HepG2 (cell line): ENCODE results near the gene TMEM86B. TPM values are rescaled to one million over a fixed set of nuclear protein-coding genes. Genes with fewer than 3 reads are reported as not detected.

Source experiments
- ATAC-seq: fragments of 200-7000 bp; cut with Tn5 transposase; 3 replicates; pipeline ENCODE4 v1.9.1; 2020; ENCODE audit warnings: mild to moderate bottlenecking, moderate library complexity
- BruUV-seq: library from RNA; stranded (reverse); fragments of 400-500 nt; replicated peaks from 2 replicates; lab custom pipeline; 2021; lab: Mats Ljungman, UMichigan
- CTCF ChIA-PET: fragments of 300-600 bp; formaldehyde crosslinking; extraction: SDS; loops from one replicate; lab custom pipeline; 2021; ENCODE audit warnings: low total read pairs, inconsistent platforms, low intra/inter-chr PET ratio; lab: Yijun Ruan, JAX
- POLR2A ChIA-PET: fragments of 350-600 bp; sonication (Branson Sonifier 250); formaldehyde crosslinking; loops from one replicate; lab custom pipeline; 2020; ENCODE audit warnings: antibody characterized with exemption, inconsistent platforms; lab: Yijun Ruan, JAX
- DNase-seq: peaks from one replicate; pipeline ENCODE4 v3.0.0-alpha.2; 2015; ENCODE audit warnings: low spot score
- FAIRE-seq: peaks from 3 replicates; lab custom pipeline; 2011; peaks lifted over from hg19 to GRCh38; lab: Jason Lieb, UNC
- H2AFZ ChIP-seq: one replicate; pipeline ENCODE4 v1.6.1; 2011; ENCODE audit warnings: low read length, inconsistent platforms
- H3K27ac ChIP-seq: fragments of 300-600 bp; 3 replicates; pipeline ENCODE4 v1.8.0; 2011; ENCODE audit warnings: mixed run types, mild to moderate bottlenecking, mixed read lengths, low read length, inconsistent platforms; ENCODE audit not compliant: insufficient read depth; ENCODE audit errors: extremely low read length
- H3K27me3 ChIP-seq, 2 experiments: fragments of 200-600 bp in 1 of 2; 2 replicates in 1 of 2; 3 replicates in 1 of 2; pipeline versions ENCODE4 v1.6.0 to v1.8.0; 2011; ENCODE audit warnings: low read length in 2 of 2, mild to moderate bottlenecking in 2 of 2, moderate library complexity in 2 of 2, inconsistent platforms in 1 of 2; ENCODE audit not compliant: insufficient read depth in 2 of 2, control insufficient read depth in 1 of 2
- H3K36me3 ChIP-seq, 2 experiments: fragments of 200-600 bp in 1 of 2; replicated peaks in 1 of 2; 2 replicates in 1 of 2; 3 replicates in 1 of 2; pipeline versions ENCODE4 v1.5.1 to v1.8.0; 2011; ENCODE audit warnings: low read length in 2 of 2, inconsistent platforms in 1 of 2; ENCODE audit not compliant: insufficient read depth in 2 of 2, control insufficient read depth in 1 of 2
- H3K4me1 ChIP-seq: 2 replicates; pipeline ENCODE4 v1.5.1; 2012; ENCODE audit warnings: low read length, inconsistent platforms; ENCODE audit not compliant: insufficient read depth
- H3K4me2 ChIP-seq: 2 replicates; pipeline ENCODE4 v1.6.0; 2011; ENCODE audit warnings: low read depth, low read length, inconsistent platforms
- H3K4me3 ChIP-seq, 3 experiments: fragments of 200-600 bp in 1 of 3; sonication (generic), shearing (Covaris generic) in 1 of 3; replicated peaks in 1 of 3; 2 replicates each; pipeline ENCODE4 v1.5.1; 2011 to 2016; ENCODE audit warnings: low read length in 3 of 3, inconsistent platforms in 2 of 3, low read depth in 2 of 3, mild to moderate bottlenecking in 2 of 3, control low read depth in 1 of 3, mixed read lengths in 1 of 3; ENCODE audit not compliant: insufficient read depth in 1 of 3
- H3K79me2 ChIP-seq: one replicate; pipeline ENCODE4 v1.6.1; 2011; ENCODE audit warnings: low read length, inconsistent platforms; ENCODE audit not compliant: insufficient read depth
- H3K9ac ChIP-seq: 2 replicates; pipeline ENCODE4 v1.6.0; 2011; ENCODE audit warnings: mild to moderate bottlenecking, low read depth, low read length, inconsistent platforms; ENCODE audit not compliant: insufficient read depth
- H3K9me3 ChIP-seq: 2 replicates; pipeline ENCODE4 v1.5.1; 2012; ENCODE audit warnings: mild to moderate bottlenecking, low read length
- H4K20me1 ChIP-seq: 2 replicates; pipeline ENCODE4 v1.6.0; 2011; ENCODE audit warnings: inconsistent platforms, mild to moderate bottlenecking, low read length, moderate library complexity; ENCODE audit not compliant: insufficient read depth
- CTCF ChIP-seq: sonication (generic); formaldehyde crosslinking; IDR thresholded peaks from 2 replicates; pipeline ENCODE4 v1.5.0; 2020; ENCODE audit warnings: mild to moderate bottlenecking, missing genetic modification reagents, moderate library complexity
- ELF1 ChIP-seq: sonication (generic); formaldehyde crosslinking; IDR thresholded peaks from 2 replicates; pipeline ENCODE4 v1.4.0; 2020; ENCODE audit warnings: missing genetic modification reagents
- ETV5 ChIP-seq: IDR thresholded peaks from 2 replicates; pipeline ENCODE4 v1.6.1; 2018; ENCODE audit warnings: missing biosample characterization, missing genetic modification reagents, inconsistent platforms, borderline replicate concordance
- HDAC6 ChIP-seq: fragments of 200-600 bp; sonication (generic); IDR thresholded peaks from 2 replicates; pipeline ENCODE4 v1.7.0; 2017; ENCODE audit warnings: mild to moderate bottlenecking, antibody characterized with exemption, low read length, low read depth
- MAX ChIP-seq: IDR thresholded peaks from 2 replicates; pipeline ENCODE4 v1.6.1; 2012; ENCODE audit warnings: inconsistent platforms
- MXI1 ChIP-seq: IDR thresholded peaks from 3 replicates; pipeline ENCODE4 v1.6.1; 2012; ENCODE audit warnings: low read depth, low read length, inconsistent platforms, borderline replicate concordance
- NRL ChIP-seq: sonication (generic); formaldehyde crosslinking; IDR thresholded peaks from 2 replicates; pipeline ENCODE4 v1.5.0; 2020; ENCODE audit warnings: missing genetic modification reagents, mild to moderate bottlenecking, moderate library complexity, borderline replicate concordance
- RBM39 ChIP-seq: fragments of 200-400 bp; formaldehyde crosslinking; IDR thresholded peaks from one replicate; pipeline ENCODE4 v1.6.1; 2018; ENCODE audit warnings: antibody characterized with exemption, mild to moderate bottlenecking, low read depth, low read length; ENCODE audit not compliant: poor library complexity, severe bottlenecking
- U2AF2 ChIP-seq: fragments of 200-400 bp; formaldehyde crosslinking; IDR thresholded peaks from 2 replicates; pipeline ENCODE4 v1.6.1; 2017; ENCODE audit warnings: low read depth, mild to moderate bottlenecking, low read length
- ZNF143 ChIP-seq: sonication (generic); formaldehyde crosslinking; IDR thresholded peaks from 2 replicates; pipeline ENCODE4 v1.4.0; 2020; ENCODE audit warnings: missing genetic modification reagents
- ZNF460 ChIP-seq: sonication (generic); formaldehyde crosslinking; IDR thresholded peaks from 2 replicates; pipeline ENCODE4 v1.5.1; 2020; ENCODE audit warnings: missing genetic modification reagents, mild to moderate bottlenecking, borderline replicate concordance
- ZNF574 ChIP-seq: sonication (generic); formaldehyde crosslinking; IDR thresholded peaks from 2 replicates; pipeline ENCODE4 v1.4.0; 2020; ENCODE audit warnings: missing genetic modification reagents
- ZNF687 ChIP-seq: sonication (generic); formaldehyde crosslinking; IDR thresholded peaks from 2 replicates; pipeline ENCODE4 v1.5.1; 2020; ENCODE audit warnings: mild to moderate bottlenecking, missing genetic modification reagents, moderate library complexity
- ZNF891 ChIP-seq: sonication (generic); formaldehyde crosslinking; IDR thresholded peaks from 2 replicates; pipeline ENCODE4 v1.5.0; 2020; ENCODE audit warnings: mild to moderate bottlenecking, missing genetic modification reagents
- WGBS: methylation state at CpG from one replicate; pipeline ENCODE4 v1.1.6; 2017; ENCODE audit warnings: low lambda C conversion rate; 5-methylcytosine and 5-hydroxymethylcytosine counted together
- in situ Hi-C: cut with HindIII; loops from 2 replicates; pipeline ENCODE4 v1.10.0; 2017; ENCODE audit warnings: low pct_unique_long_range_greater_than_20kb; ENCODE audit not compliant: extremely low pct_ligation_motif_present
- intact Hi-C: fragments of 100-400 bp; cut with micrococcal nuclease; formaldehyde crosslinking; loops from one replicate; pipeline ENCODE4 v1.10.0; 2022; ENCODE audit not compliant: unreplicated experiment
- polyA plus RNA-seq, 8 experiments: library from polyadenylated mRNA; depleted of rRNA in 3 of 8; stranded (reverse) in 7 of 8; unstranded in 1 of 8; fragments of >200 nt; fragmentation: Illumina TruSeq in 4 of 8; extraction: Trizol in 4 of 8; gene quantifications; 2 replicates each; pipeline versions ENCODE4 v1.2.1 to v1.2.3, GENCODE V29; 2011 to 2016; ENCODE audit warnings: low read depth in 4 of 8, missing spikeins in 1 of 8, mixed read lengths in 1 of 8; ENCODE audit not compliant: insufficient read depth in 1 of 8
- total RNA-seq, 5 experiments: library from RNA; depleted of rRNA; stranded (reverse); fragments of >200 nt; fragmentation: Illumina TruSeq; extraction: Trizol; gene quantifications; 2 replicates each; pipeline ENCODE4 v1.2.3, GENCODE V29; 2016; ENCODE audit warnings: low read depth in 1 of 5

TMEM86B gene
- total and polyA plus RNA-seq, 2 of the 13 experiments (the other 11 are each of a cell fraction or from before 2014, with no cell fraction given): 7.7 to 9.6 TPM

GRCh38 chr19:55178781-55179599 is 49.6 kb downstream of the TMEM86B start:
- DNase-seq: peak; percentile 34
- Histone ChIP-seq H3K9me3 (no peaks in the 10 kb centered on the region), H3K4me1 (peaks cover 21% of the 10 kb centered on the region), H3K36me3 (peaks cover 0 to 4% of the 10 kb centered on the region in 2 experiments; a peak in 3 of 5 replicates), H3K9ac (no peak overlapping the region), H3K4me3 (peak overlapping the region in 2 of 3 experiments; percentile 15 to 62; a peak in 2 of 6 replicates), H3K4me2 (peak overlapping the region; percentile 84), H3K27ac (no peak overlapping the region), H3K79me2 (no peaks in the 10 kb centered on the region), H4K20me1 (peaks cover 13% of the 10 kb centered on the region; the same call in 1 of the 2 replicates), H2AFZ (no peak overlapping the region), H3K27me3 (peaks cover 3 to 36% of the 10 kb centered on the region in 2 experiments; a peak in 4 of 5 replicates)
- in situ Hi-C loops (no loop called here), intact Hi-C loops (no loop called here)
- 13% methylated on average over 25 of the region's 61 CpGs for WGBS
- ATAC-seq: peak; percentile 61
- POLR2A ChIA-PET: interaction anchor here (2.8 kb wide), 1 partner anchor 28 kb away, joined by 9 read pairs; no protein-coding TSS in a partner anchor
- CTCF ChIA-PET: no interaction called here
- no peak for FAIRE-seq
- no TSS peak for BruUV-seq
- TF ChIP-seq ZNF460 (CRISPR knock-in tag): no peak
- TF ChIP-seq ELF1: peak; percentile 67
- TF ChIP-seq MAX: peak; percentile 37; the same call in 1 of the 2 replicates
- no peak for TF ChIP-seq CTCF (CRISPR knock-in tag)
- TF ChIP-seq RBM39: peak; percentile 43
- peak; percentile 99 for TF ChIP-seq MXI1
- TF ChIP-seq ZNF891 (CRISPR knock-in tag): peak; percentile 94
- TF ChIP-seq NRL (CRISPR knock-in tag): peak; percentile 35; the same call in 1 of the 2 replicates
- TF ChIP-seq ZNF687 (CRISPR knock-in tag): peak; percentile 43
- TF ChIP-seq HDAC6: no peak
- TF ChIP-seq ETV5: peak; percentile 43; the same call in 1 of the 2 replicates
- TF ChIP-seq ZNF574 (CRISPR knock-in tag): no peak
- TF ChIP-seq U2AF2: peak; percentile 94
- TF ChIP-seq ZNF143: peak; percentile 99
